ENCODE results near the gene SHPK.

SHPK gene

DNA sequence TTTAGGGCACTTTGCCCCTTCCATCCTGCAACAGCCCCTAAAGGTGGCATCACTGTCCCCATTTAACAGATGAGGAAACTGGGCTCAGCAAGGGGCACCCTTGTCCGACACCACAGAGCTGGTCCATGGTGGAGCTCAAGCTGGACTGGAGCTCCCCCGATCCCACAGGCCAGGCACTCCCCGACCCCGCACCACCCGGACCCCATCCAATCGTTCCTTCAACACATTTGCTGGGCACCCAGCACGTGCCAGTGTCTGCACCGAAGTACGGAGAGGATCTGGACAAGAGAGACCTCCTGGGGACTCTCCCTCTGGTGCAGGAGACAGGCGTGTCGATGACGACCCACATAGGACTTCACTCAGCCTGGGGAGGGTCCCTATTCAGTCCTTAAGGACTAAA, 46.0 kb upstream of the SHPK start:
- Histone ChIP-seq H2AFZ (ENCODE audit: low read length) (no peak overlapping the region), H3K36me3 (ENCODE audit: insufficient read depth, low read length) (peaks cover 13% of the 10 kb centered on the region; the same call in 1 of the 2 replicates)
- TF ChIP-seq EZH2 (IDR thresholded peaks at IDR 0.05; ENCODE audit: borderline replicate concordance, low read length) = no peak
- TF ChIP-seq, protein P1, sequence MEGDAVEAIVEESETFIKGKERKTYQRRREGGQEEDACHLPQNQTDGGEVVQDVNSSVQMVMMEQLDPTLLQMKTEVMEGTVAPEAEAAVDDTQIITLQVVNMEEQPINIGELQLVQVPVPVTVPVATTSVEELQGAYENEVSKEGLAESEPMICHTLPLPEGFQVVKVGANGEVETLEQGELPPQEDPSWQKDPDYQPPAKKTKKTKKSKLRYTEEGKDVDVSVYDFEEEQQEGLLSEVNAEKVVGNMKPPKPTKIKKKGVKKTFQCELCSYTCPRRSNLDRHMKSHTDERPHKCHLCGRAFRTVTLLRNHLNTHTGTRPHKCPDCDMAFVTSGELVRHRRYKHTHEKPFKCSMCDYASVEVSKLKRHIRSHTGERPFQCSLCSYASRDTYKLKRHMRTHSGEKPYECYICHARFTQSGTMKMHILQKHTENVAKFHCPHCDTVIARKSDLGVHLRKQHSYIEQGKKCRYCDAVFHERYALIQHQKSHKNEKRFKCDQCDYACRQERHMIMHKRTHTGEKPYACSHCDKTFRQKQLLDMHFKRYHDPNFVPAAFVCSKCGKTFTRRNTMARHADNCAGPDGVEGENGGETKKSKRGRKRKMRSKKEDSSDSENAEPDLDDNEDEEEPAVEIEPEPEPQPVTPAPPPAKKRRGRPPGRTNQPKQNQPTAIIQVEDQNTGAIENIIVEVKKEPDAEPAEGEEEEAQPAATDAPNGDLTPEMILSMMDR (IDR thresholded peaks at IDR 0.05; ENCODE audit: low read length) = no peak

DNA sequence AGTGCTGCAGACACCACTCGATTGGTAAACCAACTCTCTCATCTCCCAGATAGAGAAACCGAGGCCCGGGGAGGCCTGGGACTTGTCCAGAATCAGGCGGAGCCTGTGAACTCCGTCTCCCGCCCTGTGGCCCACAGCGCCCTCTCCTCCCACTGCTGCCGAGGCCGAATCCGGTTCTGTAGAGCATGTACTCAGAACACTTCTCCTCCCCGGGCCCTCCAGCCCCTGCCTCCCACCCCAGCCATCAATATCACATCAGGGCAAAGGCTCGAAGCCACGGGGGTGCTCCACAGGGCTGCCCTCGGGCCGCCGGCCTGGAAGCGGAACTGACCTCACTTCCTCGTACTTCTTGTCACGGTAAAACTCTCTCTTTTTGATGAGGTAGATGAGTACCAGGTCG, 45.5 kb upstream of the SHPK start:
- H4K20me1 ChIP-seq (ENCODE audit: insufficient read depth, low read length) = no peaks in the 10 kb centered on the region
- H3K9ac ChIP-seq (ENCODE audit: low read length) = no peak overlapping the region
- no peak overlapping the region for H2AFZ ChIP-seq (ENCODE audit: low read length)
- no peaks in the 10 kb centered on the region for H3K79me2 ChIP-seq (ENCODE audit: insufficient read depth, low read length)
- H3F3A ChIP-seq (ENCODE audit: insufficient read depth, low read length) = no peaks in the 10 kb centered on the region
- H3K9me2 ChIP-seq (ENCODE audit: low read depth, low read length) = no peaks in the 10 kb centered on the region
- no peaks in the 10 kb centered on the region for H3K4me1 ChIP-seq (ENCODE audit: insufficient read depth, low read length, severe bottlenecking)
- H3K27ac ChIP-seq (ENCODE audit: low read depth, low read length, poor library complexity, severe bottlenecking) = no peak overlapping the region
- no peak overlapping the region for H3K4me3 ChIP-seq (ENCODE audit: low read depth, low read length, poor library complexity, severe bottlenecking)
- no peak for TF ChIP-seq EZH2 (IDR thresholded peaks at IDR 0.05; ENCODE audit: borderline replicate concordance, low read length)
- TF ChIP-seq, protein P1 (IDR thresholded peaks at IDR 0.05; ENCODE audit: low read length) = no peak
- peaks cover 13% of the 10 kb centered on the region; the same call in 1 of the 2 replicates for H3K36me3 ChIP-seq (ENCODE audit: insufficient read depth, low read length)
- H3K4me2 ChIP-seq (ENCODE audit: low read length) = no peak overlapping the region
- no peaks in the 10 kb centered on the region for H3K9me3 ChIP-seq (ENCODE audit: low read length)
- no peaks in the 10 kb centered on the region for H3K27me3 ChIP-seq (ENCODE audit: insufficient read depth, low read length)

More for the DNA sequence above, 46.0 kb upstream of the SHPK start:
- Histone ChIP-seq H3F3A (ENCODE audit: insufficient read depth, low read length) (no peaks in the 10 kb centered on the region), H4K20me1 (ENCODE audit: insufficient read depth, low read length) (no peaks in the 10 kb centered on the region), H3K27me3 (ENCODE audit: insufficient read depth, low read length) (no peaks in the 10 kb centered on the region), H3K27ac (ENCODE audit: low read depth, low read length, poor library complexity, severe bottlenecking) (no peak overlapping the region), H3K4me1 (ENCODE audit: insufficient read depth, low read length, severe bottlenecking) (no peaks in the 10 kb centered on the region), H3K4me2 (ENCODE audit: low read length) (no peak overlapping the region), H3K9ac (ENCODE audit: low read length) (no peak overlapping the region), H3K9me2 (ENCODE audit: low read depth, low read length) (no peaks in the 10 kb centered on the region), H3K4me3 (ENCODE audit: low read depth, low read length, poor library complexity, severe bottlenecking) (no peak overlapping the region), H3K79me2 (ENCODE audit: insufficient read depth, low read length) (no peaks in the 10 kb centered on the region), H3K9me3 (ENCODE audit: low read length) (no peaks in the 10 kb centered on the region)

DNA sequence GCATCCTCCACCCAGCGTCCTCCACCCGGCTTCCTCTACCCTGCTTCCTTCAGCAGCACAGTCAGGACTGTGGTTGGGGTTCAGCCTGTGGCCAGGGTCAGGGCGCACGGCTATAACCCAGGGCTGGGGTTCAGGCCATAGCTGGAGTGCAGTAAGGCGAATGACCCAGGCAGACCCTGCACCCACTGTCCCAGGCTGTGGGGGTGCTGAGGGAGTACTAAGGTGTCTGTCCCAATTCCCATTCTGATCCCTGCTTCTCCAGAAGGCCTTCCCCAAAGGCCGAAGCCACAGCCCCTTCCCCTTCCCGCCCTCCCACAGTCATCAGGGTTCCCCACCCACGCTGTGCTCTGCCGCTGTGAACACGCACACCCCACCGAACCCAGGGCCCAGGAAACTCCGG, 45.0 kb upstream of the SHPK start:
- TF ChIP-seq EZH2 (IDR thresholded peaks at IDR 0.05; ENCODE audit: borderline replicate concordance, low read length) = no peak
- TF ChIP-seq, protein P1 (IDR thresholded peaks at IDR 0.05; ENCODE audit: low read length) = no peak
- no peaks in the 10 kb centered on the region for H3K9me3 ChIP-seq (ENCODE audit: low read length)
- H3K27me3 ChIP-seq (ENCODE audit: insufficient read depth, low read length) = no peaks in the 10 kb centered on the region
- H4K20me1 ChIP-seq (ENCODE audit: insufficient read depth, low read length) = no peaks in the 10 kb centered on the region
- no peaks in the 10 kb centered on the region for H3F3A ChIP-seq (ENCODE audit: insufficient read depth, low read length)
- H3K36me3 ChIP-seq (ENCODE audit: insufficient read depth, low read length) = peaks cover 17% of the 10 kb centered on the region; the same call in 1 of the 2 replicates
- no peak overlapping the region for H3K4me2 ChIP-seq (ENCODE audit: low read length)
- no peaks in the 10 kb centered on the region for H3K4me1 ChIP-seq (ENCODE audit: insufficient read depth, low read length, severe bottlenecking)
- H3K27ac ChIP-seq (ENCODE audit: low read depth, low read length, poor library complexity, severe bottlenecking) = no peak overlapping the region
- no peak overlapping the region for H3K9ac ChIP-seq (ENCODE audit: low read length)
- H2AFZ ChIP-seq (ENCODE audit: low read length) = no peak overlapping the region
- H3K4me3 ChIP-seq (ENCODE audit: low read depth, low read length, poor library complexity, severe bottlenecking) = no peak overlapping the region
- H3K9me2 ChIP-seq (ENCODE audit: low read depth, low read length) = no peaks in the 10 kb centered on the region
- H3K79me2 ChIP-seq (ENCODE audit: insufficient read depth, low read length) = no peaks in the 10 kb centered on the region

Data from OCI-LY1 (cell line).